Activated T-helper 9 cell treated with anti-CD3 and anti-CD28 coated beads, Interleukin-2, amount 50 U/mL, for 16 hours (primary cell): Measurements from ENCODE around the gene AP3S1.
"Not testable (repeated sequence)": the region's sequence is repeated elsewhere in the genome, so short reads cannot be mapped to it uniquely, and the experiment has no call there.

ENCODE experiments used
- DNase-seq: peaks from one replicate; pipeline ENCODE4 v3.0.0-alpha.2; 2020; ENCODE audit warnings: low read depth

AP3S1 gene

DNA sequence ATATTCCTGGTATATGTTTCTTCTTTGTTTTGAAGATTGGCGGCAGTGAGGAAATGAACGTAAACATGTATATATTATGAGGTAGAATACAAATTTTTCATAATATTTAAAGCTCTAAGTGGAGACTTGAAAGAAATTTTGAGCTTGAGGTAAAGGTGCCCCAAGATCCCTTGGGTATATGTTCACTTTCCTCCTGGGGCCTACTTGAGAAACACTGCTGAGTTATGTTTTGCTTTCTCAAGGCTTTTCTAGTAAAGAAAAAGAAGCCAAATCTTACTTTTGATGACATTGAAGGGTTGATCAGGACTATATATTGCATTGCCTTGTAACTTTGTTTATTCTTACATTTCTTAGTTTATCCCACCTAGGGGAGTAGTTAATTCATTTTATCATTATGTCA lies 30.7 kb downstream of the AP3S1 start:
- no peak for DNase-seq

- no peak for DNase-seq
Measured at GRCh38 chr5:115873392-115873791, 31.7 kb downstream of the AP3S1 start.

DNA sequence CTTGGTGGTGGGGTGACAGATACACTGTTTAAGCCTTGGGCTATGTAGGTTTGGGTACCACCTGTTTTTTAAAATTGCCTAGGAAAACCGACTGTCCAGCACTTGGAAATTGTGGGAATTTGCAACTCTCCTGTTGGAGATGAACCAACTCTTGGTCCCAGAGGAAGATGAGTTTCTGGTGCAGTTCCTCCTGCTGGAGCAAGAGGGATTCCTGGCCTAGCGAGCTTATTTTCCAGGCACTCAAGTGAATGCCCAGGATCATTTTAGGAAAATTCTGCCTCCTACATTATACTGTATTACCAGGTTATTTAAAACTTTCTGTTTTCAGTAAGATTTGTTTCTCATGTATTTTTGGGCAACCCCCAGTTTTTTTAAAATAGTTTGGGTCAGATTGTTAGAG lies 33.7 kb downstream of the AP3S1 start:
- no peak for DNase-seq

- DNase-seq: not testable (repeated sequence)
Measured at GRCh38 chr5:115877342-115877741, 35.6 kb downstream of the AP3S1 start.

GRCh38 chr5:115882434-115882833 lies 40.7 kb downstream of the AP3S1 start:
- not testable (repeated sequence) for DNase-seq

DNA sequence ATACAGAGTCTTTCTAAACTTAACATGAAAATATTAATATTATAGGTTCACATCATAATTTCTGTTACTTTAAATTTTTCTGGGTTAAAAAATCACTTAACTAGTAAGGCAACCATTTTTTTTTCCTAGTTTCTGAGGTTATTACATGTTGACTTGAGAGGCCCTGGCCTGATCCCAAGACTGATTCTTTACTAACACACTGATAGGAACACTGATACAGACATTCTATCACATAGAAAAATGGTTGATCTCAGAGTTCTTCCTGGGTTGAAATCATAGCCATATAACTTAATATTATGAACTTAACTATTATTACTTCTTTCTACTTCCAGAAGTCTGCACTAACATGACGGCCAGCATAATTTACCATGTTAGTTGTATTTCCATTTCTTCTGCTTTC lies 43.0 kb downstream of the AP3S1 start:
- no peak for DNase-seq

- DNase-seq: not testable (repeated sequence)
Measured at GRCh38 chr5:115885208-115885607, 43.5 kb downstream of the AP3S1 start.

DNA sequence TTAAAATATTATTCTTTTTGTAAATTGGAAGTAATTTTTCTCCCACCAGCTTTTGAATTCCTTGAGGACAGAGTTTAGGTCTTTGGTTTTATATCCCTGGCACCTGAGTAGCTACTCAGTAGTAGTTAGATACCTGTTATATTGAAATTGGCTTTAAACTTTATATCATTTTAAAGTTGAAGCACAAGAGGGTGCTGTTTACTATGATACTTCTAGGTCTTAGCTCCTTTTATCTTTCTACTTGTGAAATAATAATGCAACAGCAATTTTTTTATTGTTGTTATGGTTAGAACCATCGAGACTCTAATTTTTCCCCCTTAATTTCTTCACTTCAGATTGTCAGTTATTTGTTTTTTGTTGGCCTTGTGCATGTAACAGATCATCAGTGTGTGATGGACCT lies 46.3 kb downstream of the AP3S1 start:
- DNase-seq: no peak

DNA sequence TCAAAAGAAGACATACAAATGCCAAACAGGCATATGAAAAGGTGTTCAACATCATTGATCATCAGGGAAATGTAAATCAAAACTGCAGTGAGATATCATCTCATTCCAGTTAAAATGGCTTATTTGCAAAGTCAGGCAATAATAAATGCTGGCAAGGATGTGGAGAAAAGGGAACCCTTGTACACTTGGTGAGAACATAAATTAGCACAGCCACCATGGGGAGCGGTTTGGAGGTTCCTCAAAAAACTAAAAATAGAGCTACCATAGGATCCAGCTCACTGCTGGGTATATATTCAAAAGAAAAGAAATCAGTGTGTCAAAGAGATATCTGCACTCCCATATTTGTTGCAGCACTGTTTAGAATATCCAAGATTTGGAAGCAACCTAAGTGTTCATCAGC lies 50.3 kb downstream of the AP3S1 start:
- no peak for DNase-seq

DNA sequence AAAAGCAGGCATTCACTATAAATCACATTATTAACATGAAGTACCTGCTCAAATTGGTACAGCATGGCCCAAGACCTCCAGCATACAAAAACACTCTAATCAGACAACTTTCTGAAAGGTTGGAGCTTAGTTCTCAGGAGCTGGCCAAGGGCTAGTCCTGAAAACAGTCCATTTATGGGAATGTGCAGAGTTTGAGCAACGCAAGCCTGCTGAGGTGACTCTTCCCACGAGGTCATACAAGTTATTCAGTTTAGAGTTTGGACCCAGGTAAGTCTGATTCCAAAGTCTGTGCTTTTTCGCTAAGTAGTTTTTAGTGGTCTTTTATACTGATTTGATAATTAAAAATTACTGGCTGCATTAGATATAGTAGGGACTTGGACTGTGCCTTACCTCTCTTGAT lies 52.6 kb downstream of the AP3S1 start:
- DNase-seq: no peak

GRCh38 chr5:115895821-115896220 lies 54.1 kb downstream of the AP3S1 start:
- no peak for DNase-seq

DNA sequence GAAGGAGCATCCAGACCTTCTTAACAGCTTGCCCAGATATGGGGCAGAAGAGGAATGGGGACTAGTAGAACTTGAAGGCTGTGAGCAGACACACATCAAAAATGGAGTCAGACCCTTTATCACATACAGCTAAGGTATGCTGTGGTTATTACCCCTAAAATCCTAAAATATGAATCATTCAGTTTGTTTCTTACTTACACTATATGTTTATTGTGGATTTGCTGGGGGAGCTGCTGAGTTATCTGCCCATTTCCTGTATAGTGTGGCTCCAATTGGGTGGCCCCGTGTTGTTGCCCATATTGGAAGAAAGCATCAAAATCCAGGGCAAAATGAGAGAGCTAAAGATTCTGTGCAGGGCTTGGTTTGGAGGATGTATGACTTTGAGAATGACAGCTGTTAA lies 56.9 kb downstream of the AP3S1 start:
- DNase-seq: no peak

DNA sequence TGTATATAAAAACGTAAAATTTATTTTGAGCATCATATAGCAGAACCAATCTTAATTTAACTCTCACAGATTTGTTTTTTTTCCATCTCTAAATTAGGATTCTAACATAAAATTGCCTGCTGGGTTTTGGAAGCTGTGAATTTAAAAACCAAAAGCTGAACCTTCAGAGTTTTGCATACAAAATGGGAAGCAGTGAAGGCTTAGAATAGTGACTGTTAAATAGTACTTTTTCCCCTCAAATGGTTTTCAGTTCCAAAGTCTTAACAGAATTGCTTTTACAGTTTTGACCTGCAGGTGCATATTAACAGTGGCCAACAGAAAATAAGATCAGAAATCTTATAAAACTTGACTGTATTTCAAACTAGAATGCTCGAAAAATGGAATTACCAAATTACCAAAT lies 65.4 kb downstream of the AP3S1 start:
- DNase-seq: no peak

DNA sequence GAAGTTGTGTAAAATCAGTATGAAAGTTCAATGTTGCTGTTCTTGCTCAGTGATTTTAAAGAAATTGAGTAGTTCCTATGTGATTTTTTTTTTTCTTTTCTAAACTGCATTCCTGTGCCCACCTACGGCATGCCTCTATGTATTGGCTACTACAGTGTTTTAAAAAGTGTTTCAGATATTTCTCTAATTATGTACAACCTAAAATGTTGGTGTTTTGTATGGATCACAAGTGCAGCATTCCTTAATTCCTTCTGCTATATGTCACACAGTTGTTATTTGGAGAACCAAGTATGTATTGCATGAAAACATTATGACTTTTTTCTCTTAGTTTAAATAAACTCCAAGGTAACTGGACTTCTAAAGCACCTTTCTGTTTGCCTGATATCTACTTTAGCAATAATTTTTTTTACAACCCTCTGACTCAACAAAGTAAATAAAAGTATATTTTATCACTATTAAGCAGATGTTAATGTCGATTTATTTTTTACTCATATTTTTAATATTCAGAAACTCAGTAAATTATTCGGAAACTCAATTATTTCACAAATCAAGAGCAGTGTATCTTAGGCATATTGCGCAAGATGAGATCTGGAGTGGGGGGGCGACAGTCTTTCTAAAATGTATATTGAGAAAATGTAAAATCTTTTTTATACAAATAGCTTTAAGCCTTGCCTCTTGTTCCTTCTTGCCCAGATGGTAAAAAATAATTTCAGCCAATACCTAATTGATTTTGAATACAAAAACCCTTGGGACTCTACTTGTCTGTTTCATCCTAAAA lies 72.1 kb downstream of the AP3S1 start:
- not testable (repeated sequence) for DNase-seq

GRCh38 chr5:115920171-115920725 lies 78.5 kb downstream of the AP3S1 start:
- no peak for DNase-seq

- DNase-seq: not testable (repeated sequence)
Measured at GRCh38 chr5:115928578-115929407, 87.1 kb downstream of the AP3S1 start.

GRCh38 chr5:115930171-115930570 lies 88.4 kb downstream of the AP3S1 start:
- DNase-seq: not testable (repeated sequence)

DNA sequence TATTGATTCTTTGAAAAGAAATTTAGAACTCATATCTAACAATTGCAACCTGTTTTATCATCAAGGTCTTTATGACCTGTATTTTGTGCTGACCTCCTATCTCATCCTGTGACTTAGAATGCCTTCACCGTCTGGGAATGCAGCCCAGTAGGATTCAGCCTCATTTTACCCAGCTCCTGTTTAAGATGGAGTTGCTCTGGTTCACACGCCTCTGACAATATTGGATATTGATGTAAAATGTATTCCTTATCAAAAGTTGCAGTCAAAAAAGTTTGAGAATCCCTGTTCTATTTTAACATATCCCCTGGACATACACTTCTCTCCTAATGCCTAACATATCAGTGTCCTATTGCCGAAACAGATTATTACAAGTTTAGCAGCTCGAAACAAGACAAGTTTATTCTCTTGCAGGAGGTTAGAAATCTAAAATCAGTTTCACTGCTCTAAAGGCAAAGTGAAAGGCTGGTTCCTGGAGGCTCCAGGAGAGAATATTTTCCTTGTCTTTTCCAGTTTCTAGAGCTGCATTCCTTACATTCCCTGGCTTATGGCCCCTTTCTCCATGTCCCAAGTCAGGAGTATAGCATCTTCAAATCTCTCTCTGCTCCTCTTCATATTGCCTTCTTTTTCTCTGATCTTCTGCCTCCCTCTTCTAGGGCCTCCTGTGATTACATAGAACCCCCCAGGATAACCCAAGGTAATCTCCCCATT lies 89.0 kb downstream of the AP3S1 start:
- no peak for DNase-seq

DNA sequence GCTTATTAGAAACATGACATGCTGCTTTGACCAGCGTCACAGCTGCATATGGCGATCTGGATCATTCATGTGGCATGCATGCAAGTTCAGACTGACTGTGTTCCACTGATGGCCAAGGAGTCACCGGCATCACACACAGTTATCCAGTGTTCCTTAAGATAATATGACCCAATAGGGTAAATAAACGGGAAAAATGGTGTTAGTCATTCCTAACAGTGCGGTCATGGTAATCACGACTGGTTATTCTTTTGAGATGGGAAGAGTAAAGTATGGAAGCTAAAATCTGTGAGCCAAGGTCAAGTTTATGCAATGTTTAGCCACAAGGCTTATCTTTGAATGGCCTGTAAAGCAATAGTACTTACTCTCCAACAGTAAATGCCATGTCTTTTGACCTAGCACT lies 91.3 kb downstream of the AP3S1 start:
- no peak for DNase-seq

GRCh38 chr5:115934388-115934974 lies 92.7 kb downstream of the AP3S1 start:
- DNase-seq: no peak

- no peak for DNase-seq
Measured at GRCh38 chr5:115936031-115936430, 94.3 kb downstream of the AP3S1 start.

- no peak for DNase-seq
Measured at GRCh38 chr5:115939059-115939458, 97.3 kb downstream of the AP3S1 start.
